Activated T-helper 2 cell treated with anti-CD3 and anti-CD28 coated beads, Interferon-gamma antibody, Interleukin-2, Interleukin-4, amounts not matched to agents 10 μg/mL and 5 μg/mL and 100 μg/mL, durations not matched to agents 14 hours and 24 hours and 36 hours (primary cell): Measurements from ENCODE around the gene HMGXB4. TPM values are rescaled to one million over a fixed set of nuclear protein-coding genes. Genes with fewer than 3 reads are reported as not detected.
A peak's percentile ranks its signal among the peaks of the same experiment; 100 is the strongest.

Experiments
- DNase-seq: peaks from one replicate; pipeline ENCODE4 v3.0.0; 2021; ENCODE audit warnings: low spot score
- H3K27ac Mint-ChIP-seq: one replicate; pipeline ENCODE4 v1.8.0; 2021; ENCODE audit warnings: mixed read lengths
- H3K27me3 Mint-ChIP-seq: one replicate; pipeline ENCODE4 v1.8.0; 2021; ENCODE audit warnings: low read depth, mixed read lengths
- H3K36me3 Mint-ChIP-seq: one replicate; pipeline ENCODE4 v1.8.0; 2021; ENCODE audit warnings: low read depth, mixed read lengths
- H3K4me1 Mint-ChIP-seq: one replicate; pipeline ENCODE4 v1.8.0; 2021; ENCODE audit warnings: low read depth, mixed read lengths
- H3K4me3 Mint-ChIP-seq: one replicate; pipeline ENCODE4 v1.8.0; 2021; ENCODE audit warnings: low read depth, mild to moderate bottlenecking, moderate library complexity, mixed read lengths
- H3K9me3 Mint-ChIP-seq: one replicate; pipeline ENCODE4 v1.8.0; 2021; ENCODE audit warnings: mixed read lengths
- intact Hi-C: fragments of 100-400 bp; cut with micrococcal nuclease; formaldehyde crosslinking; loops from one replicate; pipeline ENCODE4 v1.15.1; 2023
- total RNA-seq: library from RNA; stranded (reverse); gene quantifications from 2 replicates; pipeline ENCODE4 v1.2.3, GENCODE V29; 2022

The HMGXB4 gene
- total RNA-seq, 1 donor from 2014 or later: 42.3 TPM

DNA sequence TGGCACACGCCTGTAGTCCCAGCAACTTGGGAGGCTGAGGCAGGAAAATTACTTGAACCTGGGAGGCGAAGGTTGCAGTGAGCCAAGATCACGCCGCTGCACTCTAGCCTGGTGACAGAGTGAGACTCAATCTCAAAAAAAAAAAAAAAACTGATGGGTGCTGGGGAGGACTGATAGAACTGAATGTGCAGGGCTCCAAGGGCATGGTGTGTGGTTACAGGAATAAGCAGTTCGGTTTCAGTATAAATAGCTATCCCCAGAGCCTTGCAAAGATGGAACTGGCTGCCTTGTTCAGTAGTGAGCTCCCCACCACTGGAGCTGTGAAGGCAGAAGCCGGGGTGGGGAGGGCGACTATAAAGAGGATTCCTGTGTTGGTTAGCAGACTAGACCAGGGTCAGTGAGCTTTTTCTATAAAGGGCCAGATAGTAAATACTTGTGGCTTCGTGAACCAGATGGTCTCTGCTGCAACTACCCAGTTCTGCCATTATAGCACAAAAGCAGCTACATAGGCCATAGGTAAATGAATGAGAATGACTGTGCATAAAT lies 48.3 kb downstream of the HMGXB4 start:
- H3K27ac Mint-ChIP-seq: no peak overlapping the region
- H3K27me3 Mint-ChIP-seq: no peaks in the 10 kb centered on the region
- H3K4me3 Mint-ChIP-seq: no peak overlapping the region
- H3K9me3 Mint-ChIP-seq: no peaks in the 10 kb centered on the region
- H3K4me1 Mint-ChIP-seq: peaks cover 66% of the 10 kb centered on the region
- no peak for DNase-seq
- peaks cover 7% of the 10 kb centered on the region for H3K36me3 Mint-ChIP-seq
- intact Hi-C loops: no loop called here

- H3K36me3 Mint-ChIP-seq: peaks cover 7% of the 10 kb centered on the region
- peaks cover 68% of the 10 kb centered on the region for H3K4me1 Mint-ChIP-seq
- H3K4me3 Mint-ChIP-seq: no peak overlapping the region
- H3K9me3 Mint-ChIP-seq: no peaks in the 10 kb centered on the region
- H3K27ac Mint-ChIP-seq: no peak overlapping the region
- intact Hi-C loops: no loop called here
- DNase-seq: no peak
- no peaks in the 10 kb centered on the region for H3K27me3 Mint-ChIP-seq
These were observed 49.2 kb downstream of the HMGXB4 start for GRCh38 chr22:35306350-35306967.

DNA sequence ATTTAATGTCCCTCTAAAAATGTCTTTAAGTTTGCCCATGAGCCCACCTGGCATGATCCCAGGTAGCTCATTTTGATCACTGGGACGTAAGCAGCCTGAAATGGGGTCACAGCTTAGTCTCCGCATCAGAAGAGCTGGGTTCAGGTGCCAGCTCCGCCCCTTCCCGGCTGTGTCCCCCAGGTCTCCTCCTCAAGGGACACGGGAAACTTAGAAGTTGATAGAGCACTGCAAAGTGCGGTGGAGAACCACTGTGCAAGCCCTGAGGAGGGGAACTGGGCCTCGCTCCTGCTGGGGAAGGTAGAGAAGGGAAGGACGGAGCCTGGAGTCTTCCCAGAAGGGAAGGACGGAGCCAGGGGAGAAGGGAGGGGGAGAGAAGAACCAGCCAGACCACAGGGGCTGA lies 50.1 kb downstream of the HMGXB4 start:
- no peaks in the 10 kb centered on the region for H3K9me3 Mint-ChIP-seq
- H3K4me1 Mint-ChIP-seq: peaks cover 73% of the 10 kb centered on the region
- H3K36me3 Mint-ChIP-seq: peaks cover 7% of the 10 kb centered on the region
- H3K27me3 Mint-ChIP-seq: no peaks in the 10 kb centered on the region
- no peak overlapping the region for H3K4me3 Mint-ChIP-seq
- DNase-seq: no peak
- H3K27ac Mint-ChIP-seq: no peak overlapping the region
- intact Hi-C loops: no loop called here

DNA sequence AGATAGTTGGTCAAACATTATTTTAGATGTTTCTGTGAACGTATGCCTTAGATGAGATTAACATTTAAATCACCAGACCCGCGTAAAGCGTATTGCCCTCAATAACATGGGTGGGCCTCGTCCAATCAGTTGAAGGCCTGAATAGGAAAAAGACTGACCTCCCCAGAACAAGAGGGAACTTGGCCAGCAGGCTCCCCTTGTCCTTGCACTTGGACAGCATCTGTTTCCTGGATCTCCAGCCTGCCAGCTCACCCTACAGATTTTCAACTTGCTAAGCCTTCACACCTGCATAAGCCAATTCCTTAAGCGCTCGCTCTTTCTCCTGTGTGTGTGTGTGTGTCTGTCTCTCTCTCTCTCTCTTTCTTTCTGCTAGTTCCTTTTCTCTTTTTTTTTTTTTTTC lies 50.6 kb downstream of the HMGXB4 start:
- H3K9me3 Mint-ChIP-seq: no peaks in the 10 kb centered on the region
- H3K27me3 Mint-ChIP-seq: no peaks in the 10 kb centered on the region
- intact Hi-C loops: no loop called here
- H3K27ac Mint-ChIP-seq: no peak overlapping the region
- H3K4me3 Mint-ChIP-seq: no peak overlapping the region
- H3K36me3 Mint-ChIP-seq: peaks cover 7% of the 10 kb centered on the region
- no peak for DNase-seq
- peaks cover 75% of the 10 kb centered on the region for H3K4me1 Mint-ChIP-seq

GRCh38 chr22:35308480-35309021 lies 51.3 kb downstream of the HMGXB4 start:
- H3K27ac Mint-ChIP-seq: peak overlapping the region; percentile 63
- peaks cover 10% of the 10 kb centered on the region for H3K36me3 Mint-ChIP-seq
- H3K4me1 Mint-ChIP-seq: peaks cover 76% of the 10 kb centered on the region
- H3K27me3 Mint-ChIP-seq: no peaks in the 10 kb centered on the region
- H3K9me3 Mint-ChIP-seq: no peaks in the 10 kb centered on the region
- DNase-seq: no peak
- H3K4me3 Mint-ChIP-seq: no peak overlapping the region
- intact Hi-C loops: no loop called here

GRCh38 chr22:35310556-35311550 lies 53.6 kb downstream of the HMGXB4 start:
- H3K27me3 Mint-ChIP-seq: no peaks in the 10 kb centered on the region
- H3K9me3 Mint-ChIP-seq: no peaks in the 10 kb centered on the region
- DNase-seq: no peak
- H3K36me3 Mint-ChIP-seq: peaks cover 3% of the 10 kb centered on the region
- H3K4me1 Mint-ChIP-seq: peaks cover 83% of the 10 kb centered on the region
- intact Hi-C loops: no loop called here
- H3K27ac Mint-ChIP-seq: peak overlapping the region; percentile 58
- no peak overlapping the region for H3K4me3 Mint-ChIP-seq

GRCh38 chr22:35311551-35311999 lies 54.3 kb downstream of the HMGXB4 start:
- H3K4me1 Mint-ChIP-seq: peaks cover 79% of the 10 kb centered on the region
- no peak overlapping the region for H3K4me3 Mint-ChIP-seq
- no peaks in the 10 kb centered on the region for H3K27me3 Mint-ChIP-seq
- H3K36me3 Mint-ChIP-seq: peaks cover 3% of the 10 kb centered on the region
- DNase-seq: no peak
- intact Hi-C loops: no loop called here
- H3K9me3 Mint-ChIP-seq: no peaks in the 10 kb centered on the region
- H3K27ac Mint-ChIP-seq: no peak overlapping the region

DNA sequence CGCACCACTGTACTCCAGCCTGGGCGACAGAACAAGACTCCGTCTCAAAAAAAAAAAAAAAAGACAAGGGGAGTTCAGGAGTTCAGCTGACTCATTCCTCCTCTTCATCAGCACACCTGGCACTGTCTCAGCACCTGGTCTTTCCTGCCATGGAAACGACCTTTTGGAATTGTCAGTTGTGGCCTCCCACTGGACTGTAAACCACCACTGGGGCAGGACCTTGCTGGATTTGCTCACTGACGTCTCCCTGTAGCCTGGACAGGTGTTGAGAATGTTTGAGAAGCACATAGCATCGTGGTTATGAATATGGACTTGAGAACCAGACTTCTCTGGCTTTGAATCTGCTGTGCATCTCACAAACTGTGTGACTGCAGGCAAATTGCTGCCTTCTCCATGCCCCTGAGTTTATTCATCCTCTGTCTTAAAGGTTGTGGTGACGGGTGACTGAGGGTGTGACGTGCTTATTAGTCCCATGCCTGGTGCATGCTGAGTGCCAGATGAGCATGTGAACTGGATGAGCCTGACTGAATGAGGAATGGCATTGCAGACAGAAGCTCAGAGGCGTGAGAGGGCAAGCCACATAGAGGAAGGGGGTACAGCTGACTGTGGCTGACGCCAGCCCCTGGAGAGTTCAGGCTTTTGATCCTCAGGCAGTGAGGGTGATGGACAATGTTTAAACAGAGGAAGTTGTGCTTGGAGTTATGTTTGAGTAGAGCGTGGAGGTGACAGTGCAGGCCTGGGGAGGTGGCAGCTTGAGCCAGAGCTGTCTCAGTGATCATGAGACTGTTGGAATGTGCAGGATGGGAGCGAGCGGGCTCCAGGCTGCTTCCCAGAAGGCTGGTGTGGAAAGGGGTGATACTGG lies 55.1 kb downstream of the HMGXB4 start:
- DNase-seq: no peak
- no peaks in the 10 kb centered on the region for H3K9me3 Mint-ChIP-seq
- peaks cover 3% of the 10 kb centered on the region for H3K36me3 Mint-ChIP-seq
- H3K4me1 Mint-ChIP-seq: peaks cover 71% of the 10 kb centered on the region
- no peak overlapping the region for H3K4me3 Mint-ChIP-seq
- H3K27me3 Mint-ChIP-seq: no peaks in the 10 kb centered on the region
- peak overlapping the region; percentile 88 for H3K27ac Mint-ChIP-seq
- intact Hi-C loops: loop anchor here (1.0 kb wide), 1 partner anchor 12 kb away; no protein-coding TSS in a partner anchor

DNA sequence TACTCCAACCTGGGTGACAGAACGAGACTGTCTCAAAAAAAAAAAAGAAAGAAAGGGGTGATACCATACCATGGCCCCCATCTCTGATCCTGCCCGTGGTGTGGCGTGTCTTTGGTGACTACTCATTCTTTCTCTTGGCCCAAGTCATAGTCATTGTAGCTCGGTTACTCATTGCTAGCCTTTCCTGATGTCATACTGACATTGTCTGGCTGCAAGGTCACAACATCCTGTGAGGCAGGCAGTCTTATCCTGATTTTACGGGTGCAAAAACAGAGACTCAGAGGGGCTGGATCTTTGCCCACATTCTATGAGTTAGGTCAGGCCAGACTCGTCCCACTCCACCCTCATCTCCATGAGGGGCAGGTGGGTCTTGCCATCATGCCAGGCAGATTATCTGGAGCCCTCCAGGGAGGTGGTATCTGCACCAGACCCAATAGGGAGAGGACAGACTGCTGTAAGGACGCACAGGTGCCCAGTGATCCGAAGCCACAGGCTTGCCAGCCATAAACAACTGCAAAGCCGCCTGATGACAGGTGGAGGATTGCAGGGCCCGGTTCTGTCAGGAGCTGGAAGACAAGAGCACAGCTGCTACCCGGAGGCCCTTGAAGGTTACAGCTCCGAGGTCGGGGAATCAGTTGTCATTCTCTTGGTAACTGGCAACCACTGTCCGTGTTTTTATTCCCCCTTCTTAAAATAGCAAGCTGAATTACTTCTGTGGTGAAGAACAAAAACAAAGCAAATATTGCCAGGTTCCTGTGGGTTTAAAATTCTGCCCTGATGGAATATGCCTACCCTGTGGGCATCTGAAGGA lies 56.2 kb downstream of the HMGXB4 start:
- intact Hi-C loops: loop anchor here (1.0 kb wide), 1 partner anchor 13 kb away; no protein-coding TSS in a partner anchor
- Mint-ChIP-seq H3K4me1 (peaks cover 62% of the 10 kb centered on the region), H3K9me3 (no peaks in the 10 kb centered on the region), H3K27ac (peak overlapping the region; percentile 74), H3K4me3 (no peak overlapping the region), H3K27me3 (no peaks in the 10 kb centered on the region), H3K36me3 (peaks cover 8% of the 10 kb centered on the region)
- no peak for DNase-seq

GRCh38 chr22:35314161-35314942 lies 57.1 kb downstream of the HMGXB4 start:
- DNase-seq: no peak
- peaks cover 54% of the 10 kb centered on the region for H3K4me1 Mint-ChIP-seq
- H3K4me3 Mint-ChIP-seq: no peak overlapping the region
- H3K9me3 Mint-ChIP-seq: no peaks in the 10 kb centered on the region
- peak overlapping the region; percentile 50 for H3K27ac Mint-ChIP-seq
- H3K27me3 Mint-ChIP-seq: no peaks in the 10 kb centered on the region
- peaks cover 8% of the 10 kb centered on the region for H3K36me3 Mint-ChIP-seq
- intact Hi-C loops: no loop called here
